K562 (cell line): ENCODE data around the gene CTTNBP2. TPM values are rescaled to one million over a fixed set of nuclear protein-coding genes. Genes with fewer than 3 reads are reported as not detected.
A peak's percentile ranks its signal among the peaks of the same experiment; 100 is the strongest.

Experiments used
- ATAC-seq: fragments of 200-7000 bp; cut with Tn5 transposase; 3 replicates; pipeline ENCODE4 v1.9.1; 2020; ENCODE audit warnings: moderate library complexity
- BruUV-seq: library from RNA; stranded (reverse); fragments of 400-500 nt; replicated peaks from 2 replicates; lab custom pipeline; 2021; lab: Mats Ljungman, UMichigan
- CTCF ChIA-PET: fragments of 300-600 bp; formaldehyde crosslinking; extraction: SDS; loops from one replicate; lab custom pipeline; 2021; ENCODE audit warnings: low intra/inter-chr PET ratio; lab: Yijun Ruan, JAX
- POLR2A ChIA-PET: fragments of 300-600, 350-650 bp; sonication (Branson Sonifier 250); formaldehyde crosslinking; extraction: SDS; loops from one replicate; lab custom pipeline; 2021; ENCODE audit warnings: antibody characterized with exemption, inconsistent platforms; lab: Yijun Ruan, JAX
- DNase-seq, 4 experiments: peaks; one replicate each; pipeline versions ENCODE4 v3.0.0 to v3.0.0-alpha.2; 2011 to 2018; ENCODE audit warnings: low spot score in 3 of 4, mixed read lengths in 3 of 4; ENCODE audit errors: extremely low read depth in 1 of 4
- FAIRE-seq: peaks from 2 replicates; lab custom pipeline; 2011; peaks lifted over from hg19 to GRCh38; lab: Jason Lieb, UNC
- H2AFZ ChIP-seq: 2 replicates; pipeline ENCODE4 v1.6.0; 2011; ENCODE audit warnings: low read depth, low read length, control low read depth, inconsistent platforms
- H3K27ac ChIP-seq: fragments of 200-600 bp; 3 replicates; pipeline ENCODE4 v1.8.0; 2011; ENCODE audit warnings: low read depth, mild to moderate bottlenecking, control low read depth, inconsistent platforms, low read length, moderate library complexity, mixed read lengths; ENCODE audit errors: extremely low read depth
- H3K27me3 ChIP-seq, 2 experiments: fragments of 300-600 bp in 1 of 2; 2 replicates in 1 of 2; 3 replicates in 1 of 2; pipeline versions ENCODE4 v1.6.0 to v1.8.0; 2011; ENCODE audit warnings: inconsistent platforms in 2 of 2, low read length in 2 of 2, mild to moderate bottlenecking in 1 of 2, mixed read lengths in 1 of 2, moderate library complexity in 1 of 2; ENCODE audit not compliant: control insufficient read depth in 2 of 2, insufficient read depth in 2 of 2
- H3K36me3 ChIP-seq: fragments of 300-600 bp; 3 replicates; pipeline ENCODE4 v1.8.0; 2011; ENCODE audit warnings: mild to moderate bottlenecking, low read length, inconsistent platforms; ENCODE audit not compliant: control insufficient read depth, insufficient read depth
- H3K4me1 ChIP-seq, 2 experiments: fragments of 200-600 bp in 1 of 2; replicated peaks in 1 of 2; 2 replicates in 1 of 2; 3 replicates in 1 of 2; pipeline versions ENCODE4 v1.5.1 to v1.8.0; 2011; ENCODE audit warnings: inconsistent platforms in 2 of 2, low read length in 2 of 2, mild to moderate bottlenecking in 1 of 2, mixed read lengths in 1 of 2, moderate library complexity in 1 of 2; ENCODE audit not compliant: control insufficient read depth in 2 of 2, insufficient read depth in 2 of 2
- H3K4me2 ChIP-seq: 2 replicates; pipeline ENCODE4 v1.6.1; 2011; ENCODE audit warnings: low read length, control low read depth, inconsistent platforms, mixed read lengths; ENCODE audit not compliant: insufficient read depth
- H3K4me3 ChIP-seq: fragments of 200-600 bp; sonication (generic), shearing (Covaris generic); 2 replicates; pipeline ENCODE4 v1.5.1; 2016; ENCODE audit warnings: control low read depth, inconsistent platforms
- H3K79me2 ChIP-seq: fragments of 200-600 bp; 3 replicates; pipeline ENCODE4 v1.8.0; 2011; ENCODE audit warnings: low read length, inconsistent platforms; ENCODE audit not compliant: control insufficient read depth, insufficient read depth
- H3K9ac ChIP-seq, 2 experiments: 2 replicates each; pipeline versions ENCODE4 v1.6.0 to v1.6.1; 2011; ENCODE audit warnings: low read depth in 2 of 2, low read length in 2 of 2, control low read depth in 1 of 2, inconsistent platforms in 1 of 2, mild to moderate bottlenecking in 1 of 2, mixed read lengths in 1 of 2; ENCODE audit not compliant: insufficient read depth in 1 of 2
- H3K9me1 ChIP-seq: one replicate; pipeline ENCODE4 v1.6.0; 2011; ENCODE audit warnings: inconsistent platforms, mild to moderate bottlenecking, low read length, moderate library complexity; ENCODE audit not compliant: control insufficient read depth, insufficient read depth
- H3K9me3 ChIP-seq: replicated peaks from 2 replicates; pipeline ENCODE4 v1.5.1; 2011; ENCODE audit warnings: low read depth, low read length, inconsistent platforms; ENCODE audit not compliant: control insufficient read depth, insufficient read depth
- H4K20me1 ChIP-seq: replicated peaks from 2 replicates; pipeline ENCODE4 v1.6.1; 2011; ENCODE audit warnings: low read length, inconsistent platforms, mixed read lengths; ENCODE audit not compliant: control insufficient read depth, insufficient read depth
- E2F1 ChIP-seq: sonication (generic); formaldehyde crosslinking; IDR thresholded peaks from 2 replicates; pipeline ENCODE4 v1.8.1; 2023; ENCODE audit warnings: mild to moderate bottlenecking, missing genetic modification reagents, moderate library complexity
- TFE3 ChIP-seq: fragments of 450-650 bp; formaldehyde crosslinking; IDR thresholded peaks from 2 replicates; pipeline ENCODE4 v1.4.0; 2020; ENCODE audit warnings: mild to moderate bottlenecking, mixed read lengths
- in situ Hi-C: fragments of 300-500 bp; cut with MboI; formaldehyde crosslinking; loops from 4 replicates; pipeline ENCODE4 v1.15.0; 2018; ENCODE audit warnings: inconsistent platforms, mixed read lengths
- intact Hi-C: fragments of 100-400 bp; cut with micrococcal nuclease; formaldehyde crosslinking; loops from 2 replicates; pipeline ENCODE4 v1.14.2; 2022
- polyA plus RNA-seq, 8 experiments: library from polyadenylated mRNA; depleted of rRNA in 4 of 8; stranded (reverse) in 5 of 8; unstranded in 3 of 8; fragments of >200 nt; fragmentation: Nextera tagmentation in 2 of 8; fragmentation: Illumina TruSeq in 1 of 8; extraction: Ambion mirVana in 2 of 8; extraction: Trizol in 1 of 8; gene quantifications; 2 replicates each; pipeline versions ENCODE4 v1.2.1 to v1.2.3, GENCODE V29; 2011 to 2014; ENCODE audit warnings: inconsistent platforms in 1 of 8, missing spikeins in 1 of 8
- total RNA-seq, 7 experiments: library from RNA; depleted of rRNA in 6 of 7; stranded (reverse); fragments of >200 nt in 6 of 7; fragmentation: Illumina TruSeq in 2 of 7; extraction: Trizol in 2 of 7; gene quantifications; 2 replicates each; pipeline versions ENCODE4 v1.2.1 to v1.2.3, GENCODE V29; 2011 to 2021; ENCODE audit warnings: low replicate concordance in 1 of 7

The CTTNBP2 gene
- total and polyA plus RNA-seq, 9 of the 15 experiments (the other 6 are each of a cell fraction or from before 2014, with no cell fraction given) = 0.05 TPM; not detected in 8

- no peak for TF ChIP-seq TFE3 (CRISPR knock-in tag)
Measured at GRCh38 chr7:117777335-117778142, 95.7 kb downstream of the CTTNBP2 start (continued).

- no peaks in the 10 kb centered on the region for H4K20me1 ChIP-seq
- no peaks in the 10 kb centered on the region for H3K27me3 ChIP-seq
- no peak for TF ChIP-seq E2F1 (CRISPR knock-in tag)
- no peaks in the 10 kb centered on the region for H3K79me2 ChIP-seq
- H3K36me3 ChIP-seq = no peaks in the 10 kb centered on the region
- H3K4me1 ChIP-seq = no peaks in the 10 kb centered on the region; a peak in 2 of 5 replicates
- in situ Hi-C loops = no loop called here
- CTCF ChIA-PET = no interaction called here
- H3K9ac ChIP-seq = no peak overlapping the region
- BruUV-seq = no TSS peak
- H3K27ac ChIP-seq = no peak overlapping the region
- no peak overlapping the region for H3K4me2 ChIP-seq
- POLR2A ChIA-PET = interaction anchor here (1.4 to 1.9 kb wide), 2 partner anchors 13 to 16 kb away, joined by 4 to 5 read pairs; no protein-coding TSS in a partner anchor
- no peaks in the 10 kb centered on the region for H3K9me3 ChIP-seq
- DNase-seq (no peak), ATAC-seq (no peak), FAIRE-seq (no peak)
- intact Hi-C loops = no loop called here
- H2AFZ ChIP-seq = peak overlapping the region; percentile 29; the same call in 1 of the 2 replicates
- H3K4me3 ChIP-seq = no peak overlapping the region
- H3K9me1 ChIP-seq = no peaks in the 10 kb centered on the region
Measured at GRCh38 chr7:117776224-117776623, 97.0 kb downstream of the CTTNBP2 start.
